GM21360 (cell line): ENCODE data around the gene S100A11.

Experiments used
- ATAC-seq: cut with Tn5 transposase; IDR thresholded peaks from one replicate; pipeline ENCODE4 v1.9.1; 2021; ENCODE audit warnings: mild to moderate bottlenecking, moderate library complexity; ENCODE audit not compliant: unreplicated experiment

S100A11 gene

DNA sequence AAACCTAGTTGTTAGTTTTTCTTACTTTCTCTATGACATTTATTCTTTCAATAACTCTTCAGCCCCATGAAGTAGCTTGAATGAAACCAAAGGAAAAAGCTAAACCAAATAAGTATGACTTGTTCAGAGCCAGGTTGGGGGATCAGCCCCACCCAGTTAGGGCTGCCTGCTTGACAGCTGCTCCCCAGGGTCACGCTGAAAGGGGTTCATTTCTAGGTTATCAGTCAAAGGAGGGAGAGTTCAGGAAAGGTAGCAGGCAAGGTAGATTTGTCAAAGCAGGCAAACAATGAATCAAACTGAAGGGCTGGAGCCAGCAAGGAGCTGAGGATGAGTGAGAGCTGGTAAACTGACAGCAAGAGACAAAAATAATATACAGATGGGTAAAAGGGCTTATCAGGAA lies 3.1 kb upstream of the S100A11 start:
- no peak for ATAC-seq

DNA sequence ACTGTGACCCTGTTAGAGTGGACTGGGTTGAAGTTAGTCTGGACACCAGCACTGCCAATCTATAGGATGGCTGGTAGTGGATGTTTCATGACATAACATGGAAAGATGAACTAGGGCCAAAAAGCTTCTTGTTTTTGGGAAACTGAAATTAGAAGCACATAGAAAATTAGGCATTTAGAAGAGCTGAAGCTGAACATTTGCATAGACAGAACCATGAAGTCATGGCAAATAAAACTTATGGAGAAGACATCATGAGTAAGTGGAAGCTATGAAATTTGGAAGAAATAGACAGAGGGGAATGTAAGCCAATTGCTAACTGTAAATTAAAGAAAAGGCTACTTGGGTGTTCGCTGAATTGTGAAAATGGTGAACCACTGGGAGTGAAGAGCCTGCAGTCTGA lies 2.7 kb upstream of the S100A11 start:
- no peak for ATAC-seq

DNA sequence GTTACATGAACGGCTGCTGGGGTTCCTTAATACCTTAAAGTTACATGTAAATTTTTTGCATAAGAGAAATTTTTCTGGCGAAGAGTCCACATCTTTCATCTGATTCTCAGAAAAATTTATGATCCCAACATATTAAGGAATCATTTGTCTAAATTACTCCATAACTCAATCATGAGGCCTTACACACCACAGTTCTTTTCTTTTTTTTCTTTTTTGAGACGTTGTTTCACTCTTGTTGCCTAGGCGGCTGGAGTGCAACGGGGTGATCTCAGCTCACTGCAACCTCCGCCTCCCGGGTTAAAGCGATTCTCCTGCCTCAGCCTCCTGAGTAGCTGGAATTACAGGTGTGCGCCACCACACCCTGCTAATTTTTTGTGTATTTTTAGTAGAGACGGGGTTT lies 2.1 kb upstream of the S100A11 start:
- ATAC-seq: no peak

DNA sequence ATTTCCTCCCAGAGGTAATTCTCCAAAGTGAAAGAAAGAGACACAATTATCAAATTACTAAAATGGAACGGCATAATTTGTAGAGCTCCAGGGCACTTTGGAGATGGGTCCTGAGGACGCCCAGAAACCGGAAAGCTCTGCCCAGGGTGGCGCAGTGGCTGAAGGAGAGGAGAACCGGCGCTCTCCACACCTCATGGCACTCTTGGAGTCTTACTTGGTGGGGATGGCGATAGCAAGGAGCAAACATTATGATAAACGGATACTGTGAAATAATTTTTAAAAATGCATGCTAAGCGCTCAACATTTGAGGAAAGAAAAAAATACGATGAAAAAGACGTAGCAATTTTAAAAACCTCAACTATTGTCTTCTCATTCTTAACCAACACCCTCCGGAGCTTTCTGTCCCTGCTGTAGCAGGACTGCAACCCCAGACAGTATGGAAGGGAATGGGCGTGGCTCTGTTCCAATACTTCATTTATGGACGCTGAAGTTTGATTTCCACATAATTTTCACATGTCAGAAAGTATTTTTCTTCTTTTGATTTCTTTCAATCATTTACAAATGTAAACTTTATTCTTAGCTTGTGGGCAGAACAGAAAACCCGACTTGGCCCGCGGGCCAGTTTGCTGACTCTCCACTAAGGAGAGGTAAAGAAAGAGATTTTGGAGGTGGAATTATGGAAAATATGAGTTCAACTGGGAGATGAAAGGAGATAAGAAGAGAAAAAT lies 1.1 kb downstream of the S100A11 start:
- no peak for ATAC-seq

DNA sequence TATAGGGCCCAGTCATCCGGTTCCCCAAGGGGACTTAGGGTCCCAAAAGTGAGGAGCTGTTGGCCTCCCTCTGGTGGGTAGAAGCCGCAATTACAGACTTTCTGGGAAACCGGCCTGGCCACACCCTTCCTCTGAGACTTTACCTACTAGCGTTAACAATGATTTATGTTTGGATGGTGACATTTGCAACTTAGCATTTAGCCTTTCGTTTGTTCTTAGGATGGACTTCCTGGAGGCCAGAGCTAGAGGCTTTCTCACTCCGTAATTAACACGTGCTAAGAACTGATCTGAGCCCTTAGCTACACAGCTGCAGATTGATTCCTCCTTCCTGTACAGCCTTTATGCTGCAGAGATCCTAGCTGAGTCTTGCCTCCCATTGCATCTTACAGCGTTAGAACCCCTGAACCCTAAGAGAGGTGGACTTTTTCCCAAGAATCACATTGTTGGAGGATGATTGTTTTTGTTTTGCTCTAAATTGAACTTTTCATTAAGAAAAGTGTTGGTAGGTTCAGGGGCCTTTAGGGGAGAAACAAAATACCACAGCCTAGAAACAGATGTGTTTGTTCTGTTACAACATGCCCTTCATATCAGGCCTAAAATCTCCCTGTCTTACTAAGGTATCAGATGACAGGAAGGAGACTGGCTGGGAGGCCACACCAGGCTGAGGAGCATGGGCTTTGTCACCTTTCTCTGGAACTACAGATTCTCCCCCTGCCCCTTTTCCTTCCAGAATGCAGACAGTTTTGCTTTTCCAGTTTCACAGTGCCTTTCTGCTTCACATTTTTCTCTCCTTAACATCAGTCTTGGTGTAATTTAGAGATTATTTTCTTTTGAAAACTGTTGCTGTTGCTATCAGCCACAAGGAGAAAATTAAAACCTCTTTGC lies 1.9 kb downstream of the S100A11 start:
- no peak for ATAC-seq

DNA sequence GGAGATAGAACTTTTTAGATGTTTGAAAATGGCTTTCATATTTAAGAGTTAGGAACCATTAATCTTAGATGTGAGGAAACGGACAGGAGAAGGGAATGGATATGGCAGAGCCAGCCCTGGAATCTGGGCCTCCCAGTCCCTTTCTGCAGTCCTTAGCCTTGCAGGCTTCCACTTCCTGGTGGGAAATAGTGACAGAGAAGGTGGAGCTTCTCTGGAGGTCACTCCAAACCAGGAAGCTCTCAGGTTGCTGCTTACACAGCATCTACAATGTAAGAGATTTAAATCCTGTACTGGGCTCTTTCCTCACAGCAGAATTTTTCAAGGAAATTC lies 2.5 kb downstream of the S100A11 start:
- no peak for ATAC-seq

DNA sequence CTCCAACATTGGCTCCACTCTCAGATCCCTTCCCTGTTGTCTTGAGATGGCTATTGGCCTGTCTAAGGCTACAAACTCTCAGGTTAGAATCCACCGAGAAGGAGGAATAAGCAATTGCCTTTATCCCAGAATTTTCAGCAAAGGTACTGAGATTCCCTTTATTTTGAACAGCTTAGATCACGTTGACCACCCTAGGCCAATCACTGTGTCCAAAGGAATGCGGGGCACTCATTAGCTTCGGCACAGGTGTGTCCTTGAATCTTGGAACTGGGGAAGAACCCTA lies 6.9 kb downstream of the S100A11 start:
- no peak for ATAC-seq

DNA sequence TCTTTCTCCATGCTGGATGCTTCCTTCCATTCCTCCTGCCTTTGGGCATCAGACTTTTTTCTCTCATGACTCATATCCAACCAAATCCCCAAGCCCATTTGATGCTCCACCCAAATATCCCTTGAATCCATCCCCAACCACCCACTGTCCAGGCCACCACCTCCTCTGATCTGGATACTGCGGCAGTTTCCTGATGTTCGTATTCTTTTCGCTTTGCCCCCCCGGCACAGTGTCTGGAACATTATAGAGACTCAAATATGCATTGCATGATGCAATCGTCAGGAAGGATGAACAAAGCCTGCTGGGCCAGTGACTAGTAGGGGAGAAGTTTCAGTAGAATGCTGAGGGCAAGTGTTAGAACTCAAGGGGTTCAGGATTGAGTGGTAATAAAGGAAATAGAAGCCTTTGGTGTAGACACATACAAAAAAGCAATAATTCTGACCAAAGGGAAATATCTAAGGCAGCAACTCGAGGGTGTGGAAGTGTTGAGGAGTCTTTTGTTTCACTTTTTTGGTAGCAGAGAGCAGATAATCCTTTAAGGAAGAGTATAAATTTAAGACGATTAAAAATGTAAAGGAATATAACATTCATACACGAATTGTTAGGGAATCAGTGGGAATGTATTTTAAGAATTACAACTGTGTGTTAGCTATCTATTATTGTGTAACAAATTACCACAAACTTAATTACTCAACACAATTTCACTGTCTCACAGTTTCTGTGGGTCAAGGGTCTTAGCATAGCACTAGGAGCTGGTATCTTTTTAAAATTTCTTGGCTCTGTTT lies 7.5 kb downstream of the S100A11 start:
- no peak for ATAC-seq

DNA sequence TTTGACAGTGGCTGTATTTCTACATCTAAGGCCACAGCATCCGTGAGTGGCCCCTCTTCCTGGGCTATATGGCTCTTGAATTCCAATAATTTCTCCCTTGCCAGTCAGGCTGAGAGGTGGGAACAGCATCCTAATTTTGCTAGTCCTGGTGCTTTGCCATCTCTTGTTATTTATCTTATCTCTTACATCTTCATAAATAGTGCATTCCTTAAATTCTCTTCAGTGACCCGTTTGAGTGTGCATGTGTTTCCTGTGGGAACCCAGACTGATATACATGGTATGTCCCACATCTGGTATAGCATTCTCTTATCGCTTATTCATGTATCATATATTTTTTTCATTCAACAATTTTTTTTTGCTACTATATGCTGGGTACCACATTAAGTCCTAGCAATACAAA lies 9.9 kb downstream of the S100A11 start:
- no peak for ATAC-seq

DNA sequence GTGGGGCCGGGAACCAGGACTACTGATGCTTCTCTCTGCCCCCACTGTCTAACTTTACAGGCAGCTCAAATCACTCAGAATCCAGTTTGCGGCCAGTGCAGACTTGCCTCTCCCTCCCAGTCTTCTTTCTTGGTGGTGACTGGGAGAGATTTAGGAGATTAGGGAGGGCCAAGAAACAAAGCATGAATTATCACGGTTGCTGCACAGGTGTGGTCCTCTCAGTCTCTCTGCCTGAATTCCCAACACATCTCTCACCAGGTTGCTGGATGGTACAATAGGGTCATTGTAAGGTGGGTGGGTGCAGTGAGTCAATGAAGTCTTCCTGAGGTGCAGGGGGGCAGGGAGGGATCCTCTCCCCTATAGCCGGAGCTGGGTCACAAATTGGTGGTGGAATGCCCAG lies 12.6 kb downstream of the S100A11 start:
- ATAC-seq: no peak

DNA sequence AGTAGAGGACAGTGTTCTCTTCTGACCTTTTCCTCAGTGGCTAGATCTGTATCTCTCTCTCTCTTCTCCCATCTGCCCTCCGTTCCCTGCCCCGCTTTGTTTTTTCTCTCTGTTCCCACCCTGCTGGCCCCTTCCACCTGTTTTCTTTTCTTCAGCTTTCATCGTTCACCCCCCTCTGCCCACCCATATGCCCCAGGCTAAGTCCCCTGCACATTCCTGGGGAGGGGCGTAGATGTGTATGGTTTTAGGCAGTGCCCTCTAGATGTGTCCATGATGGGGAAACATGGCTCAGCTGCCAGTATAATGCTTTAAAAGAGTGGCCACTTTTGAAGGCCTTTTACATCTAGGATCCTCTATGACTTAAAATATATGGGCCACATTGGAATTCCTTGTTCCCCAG lies 13.6 kb downstream of the S100A11 start:
- no peak for ATAC-seq

DNA sequence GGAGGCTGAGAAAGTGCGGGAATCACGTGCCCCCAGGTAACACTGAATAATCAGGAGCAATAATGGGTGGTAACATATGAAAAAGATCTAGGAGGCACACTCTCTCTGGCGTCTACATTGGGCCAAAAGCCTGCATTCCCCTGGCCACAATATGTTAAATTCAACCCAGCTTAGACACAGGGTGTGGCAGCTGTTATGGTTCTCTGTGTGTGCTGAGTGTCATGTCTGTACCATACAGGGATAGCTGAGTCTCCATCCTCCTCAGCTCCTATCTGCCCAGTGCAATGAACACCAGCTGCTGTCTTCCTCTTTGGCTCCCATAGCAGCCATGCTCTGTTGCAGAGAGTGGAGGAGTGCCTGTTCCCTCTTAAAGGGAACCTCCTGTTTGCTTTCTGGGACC lies 14.3 kb downstream of the S100A11 start:
- ATAC-seq: no peak

DNA sequence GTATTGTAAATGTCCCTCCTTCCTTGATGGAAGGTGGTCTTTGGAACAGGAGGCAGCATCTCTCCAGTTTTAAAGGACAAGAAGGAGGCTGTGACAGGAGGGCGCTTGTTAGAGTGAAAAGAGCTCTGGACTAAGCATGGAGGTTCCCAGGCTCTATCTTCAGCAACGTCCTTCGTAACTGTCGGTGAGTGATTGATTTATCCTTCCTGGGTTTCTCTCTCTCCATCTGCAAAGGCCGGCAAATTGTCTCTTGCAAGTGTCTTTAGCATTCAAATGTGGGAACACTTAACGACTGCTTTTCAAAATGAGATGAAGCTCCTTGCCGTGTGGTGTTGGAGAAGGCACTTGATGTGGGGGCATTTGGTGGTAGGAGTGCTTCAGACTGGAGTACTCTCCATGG lies 15.2 kb downstream of the S100A11 start:
- no peak for ATAC-seq

DNA sequence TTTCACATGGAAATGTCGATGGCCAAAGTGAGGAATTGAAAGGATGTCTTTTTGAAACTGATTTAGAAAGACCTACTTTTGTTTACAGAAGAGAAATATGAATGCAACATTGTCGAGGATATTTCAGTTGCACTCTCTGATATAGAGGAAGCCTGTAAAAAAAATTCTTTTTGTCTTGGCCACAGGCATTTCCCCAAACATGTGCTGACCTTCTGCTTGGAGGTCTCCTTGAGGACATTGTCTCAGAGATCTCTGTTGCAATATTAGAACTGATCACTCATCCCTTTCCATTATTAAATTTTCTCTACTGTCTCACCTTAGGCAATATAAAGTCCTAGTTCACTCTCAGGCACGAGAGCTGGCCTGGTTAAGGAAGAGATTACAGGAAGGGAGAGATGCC lies 16.0 kb downstream of the S100A11 start:
- ATAC-seq: no peak

DNA sequence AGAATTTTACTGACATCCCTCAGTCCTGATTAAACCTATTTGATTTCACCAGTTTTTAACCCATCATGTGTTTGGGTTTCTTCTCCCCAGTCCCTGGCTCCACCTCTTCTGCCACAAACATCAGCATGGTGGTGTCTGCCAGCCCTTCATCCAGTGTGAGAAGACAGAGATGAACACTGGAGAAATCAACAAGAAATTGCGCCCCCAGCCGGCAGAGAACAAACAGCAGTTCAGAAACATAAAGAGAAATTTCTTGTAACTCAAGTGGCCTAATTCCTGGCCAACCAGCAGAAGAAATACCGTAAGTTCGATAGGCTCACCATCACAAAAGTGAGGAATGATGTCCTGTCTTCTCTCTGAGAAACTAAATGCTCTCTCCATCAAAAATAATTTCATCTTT lies 18.3 kb downstream of the S100A11 start:
- ATAC-seq: no peak

DNA sequence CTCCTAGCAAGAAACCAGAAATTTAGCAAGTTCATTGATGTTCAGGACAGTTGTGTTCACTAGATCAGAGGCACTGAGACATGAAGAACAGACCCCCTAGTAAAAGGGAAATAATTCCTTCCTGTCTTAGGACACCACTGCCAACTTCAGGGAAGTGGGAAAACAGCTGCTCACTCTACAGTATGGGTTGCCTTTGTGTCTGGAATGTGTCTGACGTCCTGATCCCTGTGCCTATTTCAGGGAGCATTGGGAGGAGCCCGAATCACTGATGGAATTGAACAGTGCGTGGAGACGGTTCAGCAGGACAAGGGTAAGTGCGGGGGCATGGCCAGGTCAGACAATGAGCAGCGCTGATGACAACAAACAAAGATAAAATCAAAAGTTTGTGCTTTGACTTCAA lies 21.0 kb downstream of the S100A11 start:
- ATAC-seq: no peak

DNA sequence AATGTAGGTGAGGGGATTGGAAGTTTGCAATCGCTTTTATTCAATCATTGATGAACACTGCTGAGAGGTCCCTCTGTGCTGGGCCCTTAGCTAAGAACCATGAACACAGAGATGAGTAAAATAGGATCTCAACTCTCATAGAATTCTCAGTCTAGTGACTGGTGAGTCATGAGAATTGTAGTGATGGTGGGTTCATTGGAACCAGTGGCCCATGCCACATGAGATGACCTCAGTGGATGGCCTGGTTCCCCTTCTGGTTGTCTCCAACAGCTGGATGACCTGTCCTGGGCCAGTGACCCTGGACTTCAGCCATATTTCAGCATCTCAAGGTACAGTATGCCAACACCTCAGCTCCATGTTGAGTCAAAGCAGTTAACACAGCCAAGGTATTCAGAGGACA lies 21.9 kb downstream of the S100A11 start:
- ATAC-seq: no peak

DNA sequence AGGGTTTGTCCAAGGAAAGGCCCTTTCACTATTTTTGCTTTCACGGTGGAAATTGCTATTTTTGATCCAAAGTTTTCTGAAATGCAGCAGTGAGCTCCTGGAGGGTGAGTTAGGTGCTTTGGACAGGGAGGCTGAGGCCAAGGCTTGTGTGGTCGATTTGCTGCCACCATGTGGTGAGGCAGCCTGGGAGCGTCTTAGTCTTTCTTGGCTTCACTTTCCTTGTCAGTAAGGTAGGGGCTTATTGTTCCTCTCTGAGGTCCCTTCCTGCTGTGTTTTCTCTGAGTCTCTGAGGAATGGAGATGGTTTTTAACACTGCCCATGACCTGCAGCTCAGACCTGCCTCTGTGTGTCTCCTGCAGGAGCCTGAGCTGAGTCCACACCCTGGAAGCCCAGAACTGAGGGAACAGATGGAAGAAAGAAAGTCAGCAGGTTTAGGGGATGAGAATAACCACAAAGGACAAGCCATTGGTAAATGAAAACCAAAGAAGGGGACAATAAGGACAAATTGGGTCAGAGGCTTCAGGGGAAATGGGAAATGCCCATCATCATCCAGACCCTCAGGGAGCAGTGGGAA lies 23.1 kb downstream of the S100A11 start:
- no peak for ATAC-seq

DNA sequence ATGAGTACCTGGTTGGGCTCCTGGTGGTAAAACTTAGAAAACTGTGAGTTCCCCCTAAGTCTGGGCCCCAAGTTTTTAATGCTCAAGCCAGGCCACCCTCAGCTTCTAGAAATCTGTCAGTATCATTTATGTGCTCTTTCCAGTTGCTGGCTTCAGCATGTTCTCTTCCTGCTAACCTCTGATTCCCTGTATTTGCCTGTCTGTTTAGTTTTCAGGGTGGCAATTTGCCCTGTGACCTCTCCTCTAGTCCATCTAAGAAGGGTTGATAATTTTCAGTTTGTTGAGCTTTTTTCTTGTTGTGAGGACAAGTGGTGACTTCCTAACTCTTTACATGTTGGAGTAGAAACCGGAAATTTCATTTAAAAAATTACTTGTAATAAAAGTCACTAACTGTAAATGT lies 27.1 kb downstream of the S100A11 start:
- no peak for ATAC-seq

DNA sequence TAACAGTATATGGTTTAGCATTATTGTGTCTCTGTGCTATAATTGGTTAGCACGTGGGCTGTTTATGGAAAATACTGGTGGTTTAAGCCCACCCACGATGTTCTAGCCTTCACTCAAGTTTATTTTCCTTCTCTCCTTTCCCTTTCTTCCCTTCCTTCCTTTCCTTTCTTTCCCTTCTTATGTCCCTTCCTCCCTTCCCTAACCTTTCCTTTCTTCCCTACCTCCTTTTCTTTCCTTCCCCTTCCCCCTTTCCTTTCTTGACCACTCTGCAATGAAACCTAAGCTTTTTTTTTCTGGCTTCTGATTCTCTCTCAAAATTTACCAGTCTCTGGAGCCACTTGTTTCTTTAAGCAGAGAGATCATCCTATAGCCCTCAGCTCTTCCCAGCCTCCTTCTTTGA lies 29.8 kb downstream of the S100A11 start:
- no peak for ATAC-seq

DNA sequence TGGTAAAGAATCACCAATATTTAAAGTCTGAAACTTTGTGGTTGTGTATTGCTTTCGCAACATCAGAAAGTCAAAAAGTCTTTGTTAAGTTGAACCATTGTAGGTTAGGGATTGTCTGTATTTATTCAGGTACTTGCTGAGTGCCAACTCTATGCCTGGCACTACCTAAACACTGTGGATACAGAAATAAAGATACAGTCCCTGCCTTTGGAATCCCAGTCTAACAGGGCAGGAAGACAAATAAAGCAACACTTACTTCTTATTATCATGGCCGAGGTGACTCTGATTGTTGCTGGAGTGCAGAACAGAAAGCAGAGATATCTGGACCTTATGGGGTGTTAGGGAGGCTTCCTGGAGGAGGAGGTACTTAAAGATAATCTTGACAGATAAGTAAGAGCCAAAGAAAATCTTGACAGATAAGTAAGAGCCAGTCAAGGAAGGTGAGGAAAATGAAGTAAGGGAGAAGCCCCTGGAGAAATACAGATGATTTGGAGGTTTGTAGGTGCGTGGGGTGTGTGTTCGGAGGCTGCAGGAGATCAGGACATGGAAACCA lies 31.4 kb downstream of the S100A11 start:
- ATAC-seq: no peak
